ENCODE results near the gene HNRNPDL.
A peak's percentile ranks its signal among the peaks of the same experiment; 100 is the strongest.
"Not testable (repeated sequence)": the region's sequence is repeated elsewhere in the genome, so short reads cannot be mapped to it uniquely, and the experiment has no call there.

Gene HNRNPDL

GRCh38 chr4:82431831-82432230, 1.6 kb upstream of the HNRNPDL start:
- DNase-seq: no peak

GRCh38 chr4:82430964-82431745, 893 bp upstream of the HNRNPDL start:
- DNase-seq: peak; percentile 45

DNA sequence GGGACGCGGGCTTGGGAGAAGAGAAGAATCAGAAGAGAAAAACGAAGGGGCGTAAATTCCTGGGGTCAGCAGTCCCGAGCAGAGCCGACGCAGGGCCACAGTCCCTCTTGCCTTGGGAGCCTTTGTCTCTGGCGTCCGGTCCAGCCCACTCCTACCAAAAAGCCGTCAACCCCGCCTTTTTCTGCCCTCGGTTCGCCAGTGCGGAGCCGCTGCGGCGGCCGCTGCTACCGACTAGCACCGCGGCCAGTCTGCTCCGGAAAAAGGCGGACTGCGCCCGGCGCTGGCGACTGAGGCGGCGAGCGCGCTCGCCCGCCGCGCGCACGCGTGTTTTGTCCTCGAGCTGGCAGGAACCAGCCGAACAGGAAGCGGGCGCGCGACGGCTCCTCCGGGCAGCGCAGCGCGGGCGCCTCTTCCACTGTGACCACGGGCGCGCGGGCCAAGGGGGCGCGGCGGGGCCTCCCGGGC, 502 bp downstream of the HNRNPDL start:
- no peak for DNase-seq

- DNase-seq: peak; percentile 79
These were observed 1.1 kb downstream of the HNRNPDL start for GRCh38 chr4:82428969-82429727.

- DNase-seq: peak; percentile 34
These were observed 1.7 kb downstream of the HNRNPDL start for GRCh38 chr4:82428526-82428968.

DNA sequence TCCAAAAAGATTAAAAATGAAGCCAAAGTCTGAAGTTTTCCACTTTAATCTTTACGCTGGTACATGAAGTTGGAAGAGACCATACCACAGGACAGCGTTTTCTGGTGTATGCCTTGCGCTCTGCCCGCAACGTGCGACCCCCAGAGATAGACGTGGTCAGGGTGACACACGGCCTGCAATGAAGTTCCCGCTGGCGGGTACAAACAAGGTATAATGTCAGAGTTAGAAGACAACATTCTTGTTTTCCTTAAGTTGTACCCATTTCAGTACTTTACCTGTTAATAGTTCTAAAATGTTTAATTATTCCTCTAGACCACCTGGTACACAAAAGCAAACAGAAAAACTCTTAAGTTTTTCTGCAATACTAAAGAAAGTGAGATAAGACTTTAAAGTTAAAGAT, 4.8 kb downstream of the HNRNPDL start:
- no peak for DNase-seq

DNA sequence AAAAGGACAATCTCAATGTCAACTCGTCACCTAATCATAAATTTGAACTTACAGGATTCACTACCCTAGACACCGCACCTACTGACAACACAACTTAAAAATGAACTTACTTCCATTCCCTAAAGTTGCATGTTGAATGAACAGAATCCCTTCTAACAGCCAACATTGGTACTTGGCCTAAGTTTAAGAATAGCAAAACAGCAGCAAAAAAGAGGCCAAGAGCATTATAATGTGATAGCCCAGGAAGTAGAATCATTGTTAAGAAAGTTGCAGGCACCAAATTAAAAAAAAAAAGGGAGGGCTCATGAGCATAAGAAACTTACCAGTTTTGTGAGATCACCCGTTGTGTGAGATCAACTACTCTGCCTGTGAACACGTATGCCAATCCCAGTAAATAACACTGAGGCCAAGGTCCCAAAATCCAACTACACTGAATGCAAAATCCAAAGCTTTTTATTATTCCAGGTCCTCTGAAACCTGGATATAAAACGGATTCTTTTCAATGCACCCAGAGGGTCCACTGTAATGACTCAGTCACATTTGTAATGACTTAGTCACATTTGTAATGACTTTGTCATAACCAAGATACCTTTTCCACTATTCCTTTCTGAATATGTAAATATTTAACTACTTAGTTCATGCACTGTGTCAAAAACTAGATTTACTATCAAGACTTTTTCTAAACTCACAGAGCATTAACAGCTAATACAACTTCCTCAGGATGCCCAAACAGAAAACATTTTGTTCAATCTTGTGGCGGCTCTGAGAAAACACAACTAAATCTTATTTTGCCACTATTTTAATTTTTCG, 6.8 kb downstream of the HNRNPDL start:
- no peak for DNase-seq

- no peak for DNase-seq
These were observed 7.6 kb downstream of the HNRNPDL start for GRCh38 chr4:82422616-82423015.

GRCh38 chr4:82421796-82422560, 8.3 kb downstream of the HNRNPDL start:
- DNase-seq: no peak

GRCh38 chr4:82419451-82419850, 10.8 kb downstream of the HNRNPDL start:
- DNase-seq: no peak

GRCh38 chr4:82415922-82416365, 14.3 kb downstream of the HNRNPDL start:
- no peak for DNase-seq

DNA sequence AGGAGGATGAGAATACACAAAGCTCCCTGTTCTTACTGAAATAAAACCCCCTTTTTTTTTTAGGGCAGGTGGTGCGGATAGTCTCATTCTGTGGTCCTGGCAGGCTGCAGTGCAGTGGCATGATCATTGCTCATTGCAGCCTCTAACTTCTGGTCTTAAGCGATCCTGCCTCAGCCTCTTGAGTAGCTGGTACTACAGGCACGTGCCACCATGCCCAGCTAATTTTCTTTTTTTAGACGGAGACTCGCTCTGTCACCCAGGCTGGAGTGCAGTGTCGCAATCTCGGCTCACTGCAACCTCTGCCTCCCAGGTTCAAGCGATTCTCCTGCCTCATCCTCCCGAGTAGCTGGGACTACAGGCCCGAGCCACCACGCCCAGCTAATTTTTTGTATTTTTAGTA, 15.2 kb downstream of the HNRNPDL start:
- DNase-seq: not testable (repeated sequence)

GRCh38 chr4:82403725-82404124, 26.5 kb downstream of the HNRNPDL start:
- no peak for DNase-seq

- no peak for DNase-seq
These were observed 28.0 kb downstream of the HNRNPDL start for GRCh38 chr4:82402196-82402775.

- no peak for DNase-seq
These were observed 28.7 kb downstream of the HNRNPDL start for GRCh38 chr4:82401600-82401999.

DNA sequence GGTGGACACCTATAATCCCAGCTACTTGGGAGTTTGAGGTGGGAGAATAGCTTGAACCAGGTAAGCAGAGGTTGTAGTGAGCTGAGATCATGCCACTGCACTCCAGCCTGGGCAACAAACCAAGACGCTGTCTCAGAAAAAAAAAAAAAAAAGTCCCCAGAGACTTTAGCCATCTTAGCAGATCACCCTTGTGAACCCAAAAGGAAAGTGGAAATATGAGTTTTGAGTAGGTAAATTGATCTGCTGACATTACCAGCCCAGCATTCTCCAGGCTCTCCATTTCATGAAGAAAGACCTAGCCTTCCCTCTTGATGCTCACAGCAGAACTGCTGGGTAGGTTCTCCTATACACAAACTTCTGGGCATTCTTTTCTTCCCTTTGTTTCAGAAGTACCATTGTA, 32.0 kb downstream of the HNRNPDL start:
- no peak for DNase-seq

- DNase-seq: no peak
These were observed 32.7 kb downstream of the HNRNPDL start for GRCh38 chr4:82397527-82397926.

- DNase-seq: no peak
These were observed 35.4 kb downstream of the HNRNPDL start for GRCh38 chr4:82394896-82395295.

- DNase-seq: not testable (repeated sequence)
These were observed 40.2 kb downstream of the HNRNPDL start for GRCh38 chr4:82390061-82390460.

- DNase-seq: no peak
These were observed 41.9 kb downstream of the HNRNPDL start for GRCh38 chr4:82388405-82388804.

DNA sequence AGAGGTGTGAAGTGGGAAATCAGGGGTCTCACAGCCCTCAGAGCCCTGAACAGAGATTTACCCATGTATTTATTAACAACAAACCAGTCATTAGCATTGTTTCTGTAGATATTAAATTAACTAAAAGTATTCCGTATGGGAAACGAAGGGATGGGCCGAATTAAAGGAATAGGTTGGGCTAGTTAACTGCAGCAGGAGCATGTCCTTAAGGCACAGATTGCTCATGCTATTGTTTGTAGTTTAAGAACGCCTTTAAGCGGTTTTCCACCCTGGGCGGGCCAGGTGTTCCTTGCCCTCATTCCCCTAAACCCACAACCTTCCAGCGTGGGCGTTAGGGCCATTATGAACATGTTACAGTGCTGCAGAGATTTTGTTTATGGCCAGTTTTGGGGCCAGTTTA, 44.0 kb downstream of the HNRNPDL start:
- not testable (repeated sequence) for DNase-seq

DNA sequence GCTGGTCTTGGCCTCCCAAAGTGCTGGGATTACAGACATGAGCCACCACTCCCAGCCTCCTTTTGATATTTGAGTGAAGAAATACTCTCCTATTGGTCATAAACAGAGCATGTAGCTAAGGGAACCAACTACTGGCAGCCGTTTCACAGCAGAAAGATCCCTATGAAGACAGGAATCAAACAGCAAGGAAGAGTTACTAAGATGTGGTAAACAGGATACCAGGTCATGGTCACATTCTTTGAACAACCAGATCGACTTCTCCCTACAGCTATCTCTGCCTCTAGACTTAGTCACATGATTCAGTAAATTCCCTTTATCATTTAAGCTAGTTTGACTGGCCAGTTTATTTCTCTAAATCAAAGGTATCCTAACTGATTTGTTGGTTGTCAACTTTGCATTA, 47.5 kb downstream of the HNRNPDL start:
- no peak for DNase-seq

Measured in NCI-H1105 treated with DMSO at 0.1 percent for 48 hours (cell line).